K562 (cell line): ENCODE data around the gene RSPH9. TPM values are rescaled to one million over a fixed set of nuclear protein-coding genes. Genes with fewer than 3 reads are reported as not detected.

Experiments used
- EGR1 ChIP-seq: fragments of 450-650 bp; conservative IDR thresholded peaks from 2 replicates; pipeline ENCODE4 v1.6.1; 2017; ENCODE audit warnings: mild to moderate bottlenecking
- ELF4 ChIP-seq: fragments of 450-650 bp; formaldehyde crosslinking; IDR thresholded peaks from 2 replicates; pipeline ENCODE4 v1.4.0; 2022; ENCODE audit warnings: missing genetic modification characterization
- EP300 ChIP-seq: IDR thresholded peaks from 2 replicates; pipeline ENCODE4 v1.6.1; 2012; ENCODE audit warnings: low read length, improper control_type of control experiment
- ILF3 ChIP-seq: fragments of 450-650 bp; IDR thresholded peaks from 2 replicates; pipeline ENCODE4 v1.6.1; 2018; ENCODE audit warnings: antibody characterized with exemption, mild to moderate bottlenecking, moderate library complexity, borderline replicate concordance
- KLF10 ChIP-seq: fragments of 250-450 bp; sonication (Bioruptor Pico); IDR thresholded peaks from 2 replicates; pipeline ENCODE4 v1.6.1; 2021; ENCODE audit warnings: matching md5 sums
- NCOA1 ChIP-seq: fragments of 450-650 bp; IDR thresholded peaks from 2 replicates; pipeline ENCODE4 v1.6.1; 2016; ENCODE audit warnings: low read depth
- PHF8 ChIP-seq: fragments of 200-600 bp; sonication (generic); IDR thresholded peaks from 2 replicates; pipeline ENCODE4 v1.6.1; 2012; ENCODE audit warnings: mixed run types, mild to moderate bottlenecking, inconsistent platforms, low read length, moderate library complexity, borderline replicate concordance
- POLR2B ChIP-seq: fragments of 450-650 bp; IDR thresholded peaks from 2 replicates; pipeline ENCODE4 v1.6.1; 2018; ENCODE audit warnings: low read depth; ENCODE audit not compliant: partially characterized antibody
- PTBP1 ChIP-seq: fragments of 200-400 bp; formaldehyde crosslinking; IDR thresholded peaks from 2 replicates; pipeline ENCODE4 v1.6.1; 2017; ENCODE audit warnings: low read depth, low read length
- SMC3 ChIP-seq: conservative IDR thresholded peaks from 2 replicates; pipeline ENCODE4 v1.6.1; 2011; ENCODE audit warnings: low read depth, low read length, improper control_type of control experiment; ENCODE audit not compliant: insufficient read depth
- SNRNP70 ChIP-seq: fragments of 200-400 bp; formaldehyde crosslinking; optimal IDR thresholded peaks from 2 replicates; pipeline ENCODE3; 2017; ENCODE audit warnings: low read depth, low read length
- SOX6 ChIP-seq: fragments of 450-650 bp; IDR thresholded peaks from 2 replicates; pipeline ENCODE4 v1.6.1; 2014; ENCODE audit warnings: mild to moderate bottlenecking
- TOE1 ChIP-seq, 2 experiments: fragments of 450-650 bp in 1 of 2; sonication (generic) in 1 of 2; formaldehyde crosslinking in 1 of 2; IDR thresholded peaks; 2 replicates each; pipeline versions ENCODE4 v1.7.1 to v1.8.0; 2016 to 2022; ENCODE audit warnings: borderline replicate concordance in 2 of 2, mild to moderate bottlenecking in 2 of 2, antibody characterized with exemption in 1 of 2, inconsistent platforms in 1 of 2, low read depth in 1 of 2, missing genetic modification reagents in 1 of 2, moderate library complexity in 1 of 2
- ZNF551 ChIP-seq: fragments of 250-450 bp; sonication (Bioruptor Pico); IDR thresholded peaks from 2 replicates; pipeline ENCODE4 v1.5.0; 2021; ENCODE audit warnings: mild to moderate bottlenecking, moderate library complexity
- ZNF644 ChIP-seq: fragments of 200-800 bp; sonication (Bioruptor generic); IDR thresholded peaks from 2 replicates; pipeline ENCODE4 v1.6.1; 2016; ENCODE audit warnings: low read depth, missing genetic modification characterization, missing compliant biosample characterization
- ZNF707 ChIP-seq: fragments of 250-450 bp; sonication (Bioruptor Pico); conservative IDR thresholded peaks from 2 replicates; pipeline ENCODE4 v1.8.0; 2022; ENCODE audit warnings: inconsistent platforms, mild to moderate bottlenecking, moderate library complexity
- polyA plus RNA-seq, 8 experiments: library from polyadenylated mRNA; depleted of rRNA in 4 of 8; stranded (reverse) in 5 of 8; unstranded in 3 of 8; fragments of >200 nt; fragmentation: Nextera tagmentation in 2 of 8; fragmentation: Illumina TruSeq in 1 of 8; extraction: Ambion mirVana in 2 of 8; extraction: Trizol in 1 of 8; gene quantifications; 2 replicates each; pipeline versions ENCODE4 v1.2.1 to v1.2.3, GENCODE V29; 2011 to 2014; ENCODE audit warnings: inconsistent platforms in 1 of 8, missing spikeins in 1 of 8
- total RNA-seq, 7 experiments: library from RNA; depleted of rRNA in 6 of 7; stranded (reverse); fragments of >200 nt in 6 of 7; fragmentation: Illumina TruSeq in 2 of 7; extraction: Trizol in 2 of 7; gene quantifications; 2 replicates each; pipeline versions ENCODE4 v1.2.1 to v1.2.3, GENCODE V29; 2011 to 2021; ENCODE audit warnings: low replicate concordance in 1 of 7
- TF ChIP-seq, protein P1 (sequence below), 2 experiments: fragments of 450-650 bp in 1 of 2; sonication (generic) in 1 of 2; formaldehyde crosslinking in 1 of 2; IDR thresholded peaks; 2 replicates each; pipeline versions ENCODE4 v1.7.1 to v1.9.0; 2016 to 2022; ENCODE audit warnings: inconsistent platforms in 1 of 2, mild to moderate bottlenecking in 1 of 2, missing genetic modification reagents in 1 of 2
- TF ChIP-seq, protein P2 (sequence below): sonication (generic); formaldehyde crosslinking; IDR thresholded peaks from 2 replicates; pipeline ENCODE4 v1.8.0; 2022; ENCODE audit warnings: missing genetic modification reagents, mild to moderate bottlenecking, moderate library complexity, borderline replicate concordance

RSPH9 gene
- total and polyA plus RNA-seq, 9 of the 15 experiments (the other 6 are each of a cell fraction or from before 2014, with no cell fraction given), result 0.05 to 0.60 (median 0.39) TPM; not detected in 6

DNA sequence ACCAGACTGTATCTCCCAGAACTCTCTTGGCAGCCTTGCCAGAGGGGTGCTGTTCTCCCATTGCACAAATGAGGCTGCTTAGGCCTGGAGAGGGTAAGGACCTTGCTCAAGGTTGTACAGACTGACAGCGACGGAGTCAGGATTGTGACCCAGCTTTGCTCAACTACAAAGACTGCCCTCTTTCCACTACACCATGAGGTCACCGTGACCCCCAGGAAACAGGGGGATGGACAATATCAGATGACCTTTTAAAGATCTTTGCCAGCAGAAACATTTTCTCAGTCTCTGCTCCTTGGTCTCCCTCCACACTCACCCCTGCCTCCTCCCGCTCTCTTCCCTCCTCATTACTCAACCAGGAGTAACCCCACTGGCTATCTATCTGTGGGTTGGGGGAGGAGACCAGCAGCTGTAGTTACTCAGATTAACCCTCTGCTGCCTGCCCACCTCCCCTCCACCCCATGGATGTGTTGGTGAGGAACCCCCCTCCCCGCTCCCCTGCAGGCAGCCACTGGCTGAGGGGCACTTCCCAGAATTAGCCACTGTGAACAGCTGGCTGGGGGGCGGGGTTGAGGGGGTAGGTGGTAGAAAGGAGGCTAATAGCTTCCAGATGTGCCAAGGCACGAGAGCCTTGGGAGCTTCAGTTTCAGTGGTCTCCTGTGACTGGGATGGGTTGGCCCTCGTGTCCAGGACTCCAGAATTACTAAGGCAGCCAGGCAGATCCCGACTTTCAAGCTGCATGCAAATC is 69.6 kb downstream of the RSPH9 start (continued):
- TF ChIP-seq, protein P1, sequence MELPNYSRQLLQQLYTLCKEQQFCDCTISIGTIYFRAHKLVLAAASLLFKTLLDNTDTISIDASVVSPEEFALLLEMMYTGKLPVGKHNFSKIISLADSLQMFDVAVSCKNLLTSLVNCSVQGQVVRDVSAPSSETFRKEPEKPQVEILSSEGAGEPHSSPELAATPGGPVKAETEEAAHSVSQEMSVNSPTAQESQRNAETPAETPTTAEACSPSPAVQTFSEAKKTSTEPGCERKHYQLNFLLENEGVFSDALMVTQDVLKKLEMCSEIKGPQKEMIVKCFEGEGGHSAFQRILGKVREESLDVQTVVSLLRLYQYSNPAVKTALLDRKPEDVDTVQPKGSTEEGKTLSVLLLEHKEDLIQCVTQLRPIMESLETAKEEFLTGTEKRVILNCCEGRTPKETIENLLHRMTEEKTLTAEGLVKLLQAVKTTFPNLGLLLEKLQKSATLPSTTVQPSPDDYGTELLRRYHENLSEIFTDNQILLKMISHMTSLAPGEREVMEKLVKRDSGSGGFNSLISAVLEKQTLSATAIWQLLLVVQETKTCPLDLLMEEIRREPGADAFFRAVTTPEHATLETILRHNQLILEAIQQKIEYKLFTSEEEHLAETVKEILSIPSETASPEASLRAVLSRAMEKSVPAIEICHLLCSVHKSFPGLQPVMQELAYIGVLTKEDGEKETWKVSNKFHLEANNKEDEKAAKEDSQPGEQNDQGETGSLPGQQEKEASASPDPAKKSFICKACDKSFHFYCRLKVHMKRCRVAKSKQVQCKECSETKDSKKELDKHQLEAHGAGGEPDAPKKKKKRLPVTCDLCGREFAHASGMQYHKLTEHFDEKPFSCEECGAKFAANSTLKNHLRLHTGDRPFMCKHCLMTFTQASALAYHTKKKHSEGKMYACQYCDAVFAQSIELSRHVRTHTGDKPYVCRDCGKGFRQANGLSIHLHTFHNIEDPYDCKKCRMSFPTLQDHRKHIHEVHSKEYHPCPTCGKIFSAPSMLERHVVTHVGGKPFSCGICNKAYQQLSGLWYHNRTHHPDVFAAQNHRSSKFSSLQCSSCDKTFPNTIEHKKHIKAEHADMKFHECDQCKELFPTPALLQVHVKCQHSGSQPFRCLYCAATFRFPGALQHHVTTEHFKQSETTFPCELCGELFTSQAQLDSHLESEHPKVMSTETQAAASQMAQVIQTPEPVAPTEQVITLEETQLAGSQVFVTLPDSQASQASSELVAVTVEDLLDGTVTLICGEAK (IDR thresholded peaks at IDR 0.05), result no peak
- TF ChIP-seq, protein P1 (CRISPR knock-in tag; IDR thresholded peaks at IDR 0.05), result no peak
- TF ChIP-seq TOE1 (IDR thresholded peaks at IDR 0.05; ENCODE audit: borderline replicate concordance) (peak; percentile 56; the same call in 1 of the 2 replicates), TOE1 (CRISPR knock-in tag; IDR thresholded peaks at IDR 0.05; ENCODE audit: borderline replicate concordance, low read depth) (no peak), POLR2B (no peak), ZNF551 (CRISPR knock-in tag) (no peak), KLF10 (CRISPR knock-in tag) (no peak), SMC3 (no peak), ILF3 (no peak), PTBP1 (no peak), EGR1 (peak; percentile 52), ELF4 (no peak), SNRNP70 (no peak), PHF8 (no peak; the same call in 1 of the 2 replicates), NCOA1 (peak; percentile 21; the same call in 1 of the 2 replicates), ZNF644 (tag) (no peak), EP300 (peak; percentile 76), SOX6 (peak; percentile 48), ZNF707 (no peak)
- TF ChIP-seq, protein P2, sequence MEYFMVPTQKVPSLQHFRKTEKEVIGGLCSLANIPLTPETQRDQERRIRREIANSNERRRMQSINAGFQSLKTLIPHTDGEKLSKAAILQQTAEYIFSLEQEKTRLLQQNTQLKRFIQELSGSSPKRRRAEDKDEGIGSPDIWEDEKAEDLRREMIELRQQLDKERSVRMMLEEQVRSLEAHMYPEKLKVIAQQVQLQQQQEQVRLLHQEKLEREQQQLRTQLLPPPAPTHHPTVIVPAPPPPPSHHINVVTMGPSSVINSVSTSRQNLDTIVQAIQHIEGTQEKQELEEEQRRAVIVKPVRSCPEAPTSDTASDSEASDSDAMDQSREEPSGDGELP (CRISPR knock-in tag), result peak; percentile 95
